GM12864 (cell line): Measurements from ENCODE around the gene HINFP.

Source experiments
- DNase-seq: peaks from one replicate; pipeline ENCODE4 v3.0.0-alpha.2; 2011; ENCODE audit warnings: low read depth
- H3K4me3 ChIP-seq: 2 replicates; pipeline ENCODE4 v1.5.1; 2011; ENCODE audit warnings: mild to moderate bottlenecking, low read depth, low read length, control low read depth
- CTCF ChIP-seq: IDR thresholded peaks from 2 replicates; pipeline ENCODE4 v1.5.1; 2011; ENCODE audit warnings: low read depth, mild to moderate bottlenecking, moderate library complexity, low read length, control low read depth, inconsistent platforms; ENCODE audit errors: missing control alignments

HINFP gene

GRCh38 chr11:119144825-119145486 lies 23.6 kb downstream of the HINFP start:
- H3K4me3 ChIP-seq, result no peak overlapping the region
- TF ChIP-seq CTCF, result peak; percentile 67
- DNase-seq, result no peak

GRCh38 chr11:119145551-119145950 lies 24.2 kb downstream of the HINFP start:
- no peak overlapping the region for H3K4me3 ChIP-seq
- TF ChIP-seq CTCF, result no peak
- no peak for DNase-seq

- no peak overlapping the region for H3K4me3 ChIP-seq
- TF ChIP-seq CTCF, result no peak
Measured at GRCh38 chr11:119147604-119148333, 26.4 kb downstream of the HINFP start.

GRCh38 chr11:119148720-119149017 lies 27.3 kb downstream of the HINFP start:
- peak overlapping the region; percentile 48 for H3K4me3 ChIP-seq
- no peak for TF ChIP-seq CTCF
- no peak for DNase-seq

More at GRCh38 chr11:119147604-119148333, 26.4 kb downstream of the HINFP start:
- DNase-seq, result no peak

GRCh38 chr11:119149018-119149785 lies 27.8 kb downstream of the HINFP start, which contains the start of gene ABCG4:
TSS of gene ABCG4 (plus strand) at chr11:119149052. CDS start at chr11:119149966, 914 bp downstream.
- no peak for TF ChIP-seq CTCF
- no peak for DNase-seq

GRCh38 chr11:119149786-119150275 lies 28.5 kb downstream of the HINFP start:
- no peak for TF ChIP-seq CTCF
- no peak for DNase-seq
- no peak overlapping the region for H3K4me3 ChIP-seq

More at GRCh38 chr11:119149018-119149785, 27.8 kb downstream of the HINFP start, which contains the start of gene ABCG4:
- peak within 1 kb of the TSS; percentile 48 for H3K4me3 ChIP-seq
